HG02840 (cell line): ENCODE measurements around the gene IPMK.
"Not testable (repeated sequence)": the region's sequence is repeated elsewhere in the genome, so short reads cannot be mapped to it uniquely, and the experiment has no call there.

Source experiments
- ATAC-seq: cut with Tn5 transposase; IDR thresholded peaks from one replicate; pipeline ENCODE4 v1.9.1; 2021; ENCODE audit warnings: mild to moderate bottlenecking, moderate library complexity, moderate number of reproducible peaks; ENCODE audit not compliant: unreplicated experiment, low FRiP score

Gene IPMK

GRCh38 chr10:58158806-58159205 is 108.9 kb downstream of the IPMK start:
- ATAC-seq = no peak

DNA sequence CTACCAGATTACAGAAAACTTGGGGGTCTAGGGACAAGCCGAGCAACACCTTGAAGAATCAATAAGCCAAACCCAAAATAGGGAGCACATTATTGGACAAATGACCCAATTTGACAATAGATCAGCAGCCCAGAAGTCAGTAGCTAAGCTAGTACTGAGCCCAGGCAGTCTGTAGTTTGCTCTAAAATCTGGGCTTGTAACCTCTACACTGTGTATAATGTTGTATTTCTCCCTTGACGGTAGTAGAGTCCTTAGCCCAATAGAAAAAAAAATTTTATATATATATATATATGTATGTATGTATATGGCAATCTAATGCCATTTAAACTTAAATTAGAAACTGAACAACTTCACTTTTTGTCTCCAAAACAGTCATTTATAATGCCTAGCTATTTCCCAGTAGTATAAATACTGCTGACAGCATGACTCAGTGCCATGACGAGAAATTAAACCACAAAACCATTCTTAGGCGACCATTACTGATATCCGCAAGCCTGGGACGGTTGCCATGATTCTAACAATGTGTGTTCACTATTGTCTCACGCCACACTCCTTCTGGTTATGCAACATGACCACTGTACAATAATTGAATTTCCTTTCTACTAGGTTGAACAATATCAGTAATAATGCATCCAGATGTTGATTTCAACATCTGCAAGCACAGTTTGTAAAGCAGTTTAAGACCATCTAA is 110.5 kb downstream of the IPMK start:
- no peak for ATAC-seq

GRCh38 chr10:58155941-58156340 is 111.8 kb downstream of the IPMK start:
- ATAC-seq = not testable (repeated sequence)

GRCh38 chr10:58153751-58154150 is 113.9 kb downstream of the IPMK start:
- no peak for ATAC-seq

GRCh38 chr10:58152673-58153263 is 114.9 kb downstream of the IPMK start:
- no peak for ATAC-seq

DNA sequence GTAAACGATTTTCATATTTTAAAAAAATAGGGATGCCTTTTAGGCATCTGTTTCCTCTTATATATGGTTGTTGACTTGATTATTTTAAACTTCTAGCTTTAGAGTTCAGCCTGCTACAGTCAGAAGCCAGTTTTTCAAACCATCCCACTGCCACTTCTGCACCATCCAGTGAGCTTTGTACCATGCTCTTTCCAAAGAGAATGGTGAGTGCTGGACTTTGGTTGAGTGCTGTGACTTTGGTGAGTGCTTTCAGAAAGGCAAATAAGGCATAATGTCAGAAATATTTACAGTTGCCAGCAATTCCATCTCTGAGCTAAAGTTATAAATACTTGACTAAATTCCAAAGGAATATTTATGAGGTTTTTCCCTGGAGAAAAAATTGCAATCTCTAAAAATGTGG is 117.4 kb downstream of the IPMK start:
- no peak for ATAC-seq

- no peak for ATAC-seq
Measured at GRCh38 chr10:58143944-58144343, 123.8 kb downstream of the IPMK start.
